CD4-positive, alpha-beta T cell treated with Interleukin-6 for 4 hours (primary cell): ENCODE results near the gene NARF.

Experiments
- DNase-seq: peaks from one replicate; pipeline ENCODE4 v3.0.0-alpha.2; 2020; ENCODE audit warnings: mixed read lengths

Gene NARF

DNA sequence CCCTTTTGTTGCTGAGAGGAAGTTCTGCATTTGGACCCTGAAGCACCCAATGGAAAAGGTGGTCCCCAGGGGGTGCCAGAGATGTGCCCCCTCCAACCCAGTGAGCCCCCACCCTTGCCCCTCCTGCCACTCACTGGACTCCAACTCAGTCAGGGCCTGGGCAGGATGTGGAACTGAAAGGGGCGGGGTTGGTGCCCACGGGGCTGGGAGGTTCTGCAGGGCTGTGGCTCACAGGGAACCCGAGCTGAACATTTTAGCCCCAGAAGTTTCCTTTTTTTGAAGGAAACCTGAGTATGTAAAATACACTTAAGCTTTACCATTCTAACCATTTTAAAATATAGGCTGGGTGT lies 24.4 kb upstream of the NARF start:
- peak; percentile 57 for DNase-seq

DNA sequence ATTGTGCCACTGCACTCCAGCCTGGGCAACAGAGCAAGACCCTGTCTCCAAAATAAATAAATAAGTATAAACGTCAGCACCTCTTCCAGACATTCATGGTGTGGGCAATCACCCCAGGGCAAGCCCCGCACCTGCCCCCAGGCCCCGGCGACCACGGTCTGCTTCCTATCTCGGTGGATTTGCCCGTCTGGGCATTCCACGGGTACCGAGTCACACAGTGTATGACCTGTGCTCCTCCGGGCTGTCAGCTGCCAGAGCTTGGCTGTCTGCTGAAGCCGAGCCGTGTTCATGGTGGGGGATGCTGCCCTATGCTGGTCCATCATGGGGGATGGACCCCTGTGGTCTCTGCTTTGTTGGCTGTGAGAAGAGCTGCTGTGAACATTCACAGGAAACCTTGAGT lies 23.4 kb upstream of the NARF start:
- DNase-seq = no peak

DNA sequence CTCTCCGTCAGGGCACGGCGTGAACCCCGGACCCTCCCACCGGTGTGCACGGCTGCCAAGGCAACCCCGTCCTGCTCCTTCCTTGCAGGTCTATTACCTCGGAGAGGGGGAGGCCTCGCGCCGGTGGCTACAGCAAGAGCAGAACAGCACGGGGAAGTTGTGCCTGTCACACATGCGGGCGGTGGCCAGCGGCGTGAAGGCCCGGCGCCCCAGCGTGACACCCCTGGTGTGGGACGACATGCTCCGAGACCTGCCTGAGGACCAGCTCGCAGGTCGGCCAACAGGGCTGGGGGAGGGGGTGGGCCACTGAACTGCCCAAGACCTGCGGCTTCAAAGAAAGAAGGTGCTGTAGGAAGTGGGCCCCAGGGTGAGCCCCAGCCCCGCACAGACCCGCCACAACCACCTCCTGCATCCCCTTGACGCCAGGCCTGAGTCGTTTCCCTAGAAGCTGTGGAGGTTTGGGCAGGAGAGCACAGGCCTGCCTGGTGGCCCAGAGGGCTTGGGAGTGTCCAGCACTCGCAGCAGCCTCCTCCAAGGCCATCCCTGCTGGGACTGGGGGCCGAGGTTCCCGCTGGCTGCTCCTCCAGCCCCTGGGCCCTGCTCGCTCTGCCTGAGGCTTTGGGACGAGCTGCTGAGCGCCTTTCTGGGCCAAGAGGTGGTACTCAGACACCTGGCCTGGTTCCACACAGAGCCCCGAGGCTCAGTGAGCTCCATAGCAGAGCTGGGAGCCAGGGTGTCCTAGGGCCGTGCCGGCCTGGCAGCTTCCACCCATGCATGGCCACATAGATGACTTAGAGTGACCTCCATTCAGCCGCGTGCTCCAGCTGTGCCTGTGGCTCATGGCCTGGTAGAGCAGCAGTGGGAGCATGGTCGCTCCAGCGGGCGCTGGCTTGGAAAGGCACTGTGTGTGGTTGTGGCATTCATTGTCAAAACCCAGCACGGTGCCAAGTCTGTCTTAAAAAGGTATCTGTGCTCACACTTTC lies 22.6 kb upstream of the NARF start:
- no peak for DNase-seq

DNA sequence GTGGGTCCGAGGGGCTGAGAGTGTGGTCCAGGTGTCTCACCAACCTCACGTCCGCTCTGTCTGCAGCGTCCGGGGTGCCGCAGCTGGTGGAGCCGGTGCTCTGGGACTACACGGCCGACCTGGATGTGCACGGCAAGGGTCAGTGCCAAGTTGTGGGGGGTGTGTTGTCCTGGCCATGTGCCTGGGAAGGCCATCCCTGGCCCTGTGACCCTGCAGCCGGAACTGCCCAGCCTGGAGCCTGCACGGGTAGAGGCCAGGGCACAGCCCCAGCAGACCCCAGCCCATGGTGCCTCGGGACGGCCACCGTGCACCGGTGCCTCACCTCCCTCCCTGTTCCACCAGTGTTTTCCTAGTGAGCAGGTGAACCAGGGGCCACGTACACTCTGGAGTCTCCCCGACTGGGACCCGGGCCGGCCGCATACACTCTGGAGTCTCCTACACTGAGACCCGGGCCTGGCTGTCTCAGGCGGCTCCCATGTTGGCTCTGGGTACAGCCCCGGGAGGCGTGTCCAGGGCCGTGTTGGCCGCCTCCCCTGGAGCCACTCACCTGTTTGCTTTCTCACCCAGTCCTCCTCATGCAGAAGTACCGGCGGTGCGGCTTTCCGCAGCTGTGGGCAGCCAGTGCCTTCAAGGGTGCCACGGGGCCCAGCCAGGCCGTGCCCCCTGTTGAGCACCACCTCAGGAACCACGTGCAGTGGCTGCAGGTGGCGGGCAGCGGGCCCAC lies 21.8 kb upstream of the NARF start:
- no peak for DNase-seq

DNA sequence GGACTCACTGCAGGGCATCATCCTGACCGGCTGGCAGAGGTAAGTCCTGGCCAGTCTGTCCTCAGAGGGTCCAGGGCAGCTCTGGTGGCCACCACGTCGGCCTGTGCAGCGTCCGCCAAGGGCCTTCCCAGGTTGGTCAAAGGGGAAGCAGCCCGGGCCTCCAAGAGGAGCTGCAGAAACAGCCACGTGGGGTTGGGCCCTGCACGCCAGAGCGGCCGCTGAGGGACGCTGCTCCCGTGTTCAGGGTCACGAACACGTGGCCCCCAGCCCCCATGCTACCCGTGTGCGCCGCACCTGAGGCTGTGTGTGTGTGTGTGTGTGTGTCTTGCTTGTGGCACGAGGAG lies 21.2 kb upstream of the NARF start:
- no peak for DNase-seq

DNA sequence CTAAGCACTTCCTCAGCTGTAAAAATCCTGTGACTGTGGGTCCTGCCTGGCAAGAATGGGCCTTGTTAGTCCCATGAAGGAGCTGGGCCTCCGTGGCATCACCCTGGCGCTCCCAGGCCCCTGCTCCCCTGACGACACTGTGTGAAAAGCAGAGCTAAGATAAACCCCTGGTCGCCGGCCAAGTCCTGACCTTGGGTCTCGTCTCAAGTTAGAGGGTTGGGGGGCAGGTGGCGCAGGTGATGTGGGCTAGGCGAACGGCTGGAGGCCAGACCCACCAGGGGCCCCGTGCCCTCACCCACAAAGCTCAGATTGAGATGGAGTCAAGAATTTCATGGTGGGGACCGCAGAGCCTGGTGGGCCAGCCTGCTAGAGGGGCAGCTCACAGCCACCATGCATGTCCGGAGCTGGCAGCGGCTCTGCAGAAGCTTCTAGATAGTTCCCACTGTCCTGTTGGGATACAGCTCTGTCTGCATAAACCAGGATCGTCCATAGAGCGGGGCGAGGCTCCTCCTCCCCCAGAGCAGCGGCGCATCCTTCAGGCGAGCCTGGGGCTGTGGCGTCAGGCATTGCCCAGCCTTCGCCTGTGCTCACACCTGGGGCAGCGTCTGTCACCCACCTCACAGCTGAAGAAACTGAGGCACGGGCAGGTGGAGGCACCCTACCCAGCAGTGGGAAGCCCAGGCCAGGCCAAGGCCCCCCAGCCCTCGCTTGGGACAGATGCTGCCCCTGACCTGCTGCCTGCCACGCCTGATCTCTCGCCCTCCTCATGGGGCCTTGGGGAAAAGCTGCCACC lies 19.9 kb upstream of the NARF start:
- DNase-seq = no peak

DNA sequence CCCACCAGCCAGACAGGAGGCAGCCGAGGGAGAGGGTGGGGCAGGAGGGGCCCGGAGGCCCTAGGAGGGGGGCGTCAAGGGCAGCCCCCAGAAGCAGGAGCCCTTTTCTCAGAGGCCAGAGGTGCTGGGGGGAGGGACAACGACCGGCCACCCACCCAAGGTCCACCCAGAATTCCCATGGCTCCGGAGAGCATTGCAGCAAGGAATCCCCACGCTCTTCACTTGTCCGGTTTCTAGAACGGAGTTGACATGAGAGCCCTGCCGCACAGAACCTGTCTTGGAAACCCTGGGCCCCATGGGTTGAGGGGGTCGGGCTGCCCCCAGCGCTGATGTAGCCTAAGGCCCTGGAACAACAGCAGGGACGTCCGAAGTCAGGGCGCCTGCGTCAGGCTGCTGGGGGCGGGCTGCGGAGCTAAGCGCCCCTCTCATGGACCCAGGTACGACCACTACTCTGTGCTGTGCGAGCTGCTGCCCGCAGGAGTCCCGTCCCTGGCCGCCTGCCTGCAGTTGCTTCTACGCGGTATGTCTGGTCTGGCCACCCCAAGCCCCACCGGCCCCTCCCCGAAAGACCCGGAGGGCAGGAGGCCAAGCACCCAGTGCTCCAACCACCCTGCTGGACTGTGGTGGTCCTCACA lies 19.2 kb upstream of the NARF start:
- DNase-seq = no peak

DNA sequence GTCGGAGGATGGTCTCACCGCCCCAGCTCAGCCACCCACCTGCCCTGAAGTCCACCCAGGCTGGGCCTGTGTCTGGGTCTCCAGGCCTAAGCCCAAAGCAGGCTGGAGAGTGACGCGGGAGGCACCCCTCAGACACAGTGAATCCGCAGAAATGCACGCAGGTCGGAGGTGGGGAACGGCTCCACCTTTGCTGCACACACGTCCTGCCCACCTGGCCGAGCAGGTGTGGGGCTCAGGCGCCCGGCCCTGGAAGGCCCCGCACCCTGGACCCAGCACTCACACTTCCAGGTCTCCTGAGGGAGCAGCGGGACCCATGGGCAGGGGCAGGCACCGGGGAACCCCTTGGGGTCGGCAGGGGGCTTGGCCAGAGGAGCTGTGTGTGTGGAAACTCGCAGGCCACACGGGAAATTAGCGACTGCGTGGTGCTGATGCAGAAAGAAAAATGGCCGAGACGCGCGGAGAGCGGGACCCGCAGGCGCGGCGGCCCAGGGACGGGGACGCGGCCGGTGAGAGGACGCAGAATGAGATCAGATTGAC lies 18.6 kb upstream of the NARF start:
- DNase-seq = no peak

DNA sequence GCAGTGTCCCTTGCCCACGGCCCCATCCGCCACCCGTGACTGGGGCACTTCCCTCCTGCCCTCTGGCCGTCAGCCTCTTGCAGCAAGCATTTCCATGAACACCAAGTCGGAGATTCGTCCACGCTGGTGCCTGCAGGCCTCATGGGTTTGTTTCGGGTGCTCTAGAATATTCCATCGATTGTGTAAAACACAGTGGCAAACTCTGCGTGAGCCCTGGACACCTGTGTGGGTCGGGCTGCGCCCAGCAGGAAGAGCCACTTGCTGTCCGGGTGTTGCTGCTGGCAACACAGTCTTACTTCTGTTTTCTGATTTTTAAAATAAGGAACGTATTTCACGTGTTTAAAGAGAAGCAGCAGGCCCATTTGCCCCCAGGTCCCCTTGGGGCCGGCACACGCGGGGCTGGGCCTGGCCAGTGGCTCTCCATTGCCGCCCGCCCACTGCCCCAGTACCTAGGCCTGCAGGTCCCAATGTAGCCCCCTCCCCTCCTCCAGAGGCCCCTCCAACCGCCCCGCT lies 18.0 kb upstream of the NARF start:
- DNase-seq = no peak

DNA sequence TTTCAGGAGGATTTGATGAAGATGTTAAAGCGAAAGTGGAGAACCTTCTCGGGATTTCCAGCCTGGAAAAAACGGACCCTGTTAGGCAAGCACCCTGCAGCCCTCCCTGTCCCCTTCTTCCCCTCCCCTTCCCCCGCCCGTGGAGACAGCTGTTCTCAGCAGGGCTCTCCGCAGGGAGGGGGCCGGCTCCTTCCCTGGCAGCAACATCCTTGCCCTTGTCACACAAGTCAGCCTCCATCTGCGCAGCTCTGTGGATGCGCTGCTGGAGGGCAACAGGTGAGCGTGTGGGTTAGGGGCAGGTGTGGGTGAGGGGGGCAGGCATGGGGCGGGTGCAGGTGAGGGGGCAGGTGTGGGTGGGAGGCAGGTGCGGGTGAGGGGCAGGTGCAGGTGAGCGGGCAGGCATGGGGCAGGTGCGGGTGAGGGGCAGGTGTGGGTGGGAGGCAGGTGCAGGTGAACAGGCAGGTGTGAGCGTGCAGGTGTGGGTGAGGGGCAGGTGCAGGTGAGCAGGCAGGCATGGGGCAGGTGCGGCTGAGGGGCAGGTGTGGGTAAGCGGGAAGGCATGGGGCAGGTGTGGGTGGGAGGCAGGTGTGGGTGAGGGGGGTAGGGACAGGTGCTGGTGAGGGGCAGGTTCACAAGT lies 17.4 kb upstream of the NARF start:
- DNase-seq = no peak

DNA sequence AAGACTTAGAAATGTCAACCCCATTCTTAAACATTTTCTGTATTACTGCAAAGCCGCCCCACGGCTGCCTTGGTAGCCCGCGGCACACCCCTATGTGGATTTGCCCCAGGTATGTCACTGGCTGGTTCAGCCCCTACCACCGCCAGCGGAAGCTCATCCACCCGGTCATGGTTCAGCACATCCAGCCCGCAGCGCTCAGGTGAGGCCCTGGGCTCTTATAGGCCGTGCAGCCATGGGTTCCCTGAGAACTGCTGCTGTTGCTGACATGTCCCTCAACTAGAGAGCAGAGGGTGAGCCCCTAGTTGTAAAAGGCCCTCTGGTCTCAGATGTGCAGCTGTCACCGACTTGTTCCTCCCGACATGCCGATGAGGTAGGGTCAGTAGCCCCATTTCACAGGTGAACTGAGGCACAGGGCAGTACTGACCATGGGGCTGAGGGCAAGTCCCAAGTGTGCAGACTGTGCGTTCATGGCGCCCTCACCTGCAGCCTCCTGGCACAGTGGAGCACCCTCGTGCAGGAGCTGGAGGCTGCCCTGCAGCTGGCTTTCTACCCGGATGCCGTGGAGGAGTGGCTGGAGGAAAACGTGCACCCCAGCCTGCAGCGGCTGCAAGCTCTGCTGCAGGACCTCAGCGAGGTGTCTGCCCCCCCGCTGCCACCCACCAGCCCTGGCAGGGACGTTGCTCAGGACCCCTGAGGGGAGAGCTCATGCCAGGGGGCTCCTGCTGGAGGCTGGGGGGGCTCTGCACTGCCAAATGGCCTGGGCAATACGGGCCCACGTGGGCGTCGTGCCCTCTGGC lies 16.7 kb upstream of the NARF start:
- DNase-seq = no peak

DNA sequence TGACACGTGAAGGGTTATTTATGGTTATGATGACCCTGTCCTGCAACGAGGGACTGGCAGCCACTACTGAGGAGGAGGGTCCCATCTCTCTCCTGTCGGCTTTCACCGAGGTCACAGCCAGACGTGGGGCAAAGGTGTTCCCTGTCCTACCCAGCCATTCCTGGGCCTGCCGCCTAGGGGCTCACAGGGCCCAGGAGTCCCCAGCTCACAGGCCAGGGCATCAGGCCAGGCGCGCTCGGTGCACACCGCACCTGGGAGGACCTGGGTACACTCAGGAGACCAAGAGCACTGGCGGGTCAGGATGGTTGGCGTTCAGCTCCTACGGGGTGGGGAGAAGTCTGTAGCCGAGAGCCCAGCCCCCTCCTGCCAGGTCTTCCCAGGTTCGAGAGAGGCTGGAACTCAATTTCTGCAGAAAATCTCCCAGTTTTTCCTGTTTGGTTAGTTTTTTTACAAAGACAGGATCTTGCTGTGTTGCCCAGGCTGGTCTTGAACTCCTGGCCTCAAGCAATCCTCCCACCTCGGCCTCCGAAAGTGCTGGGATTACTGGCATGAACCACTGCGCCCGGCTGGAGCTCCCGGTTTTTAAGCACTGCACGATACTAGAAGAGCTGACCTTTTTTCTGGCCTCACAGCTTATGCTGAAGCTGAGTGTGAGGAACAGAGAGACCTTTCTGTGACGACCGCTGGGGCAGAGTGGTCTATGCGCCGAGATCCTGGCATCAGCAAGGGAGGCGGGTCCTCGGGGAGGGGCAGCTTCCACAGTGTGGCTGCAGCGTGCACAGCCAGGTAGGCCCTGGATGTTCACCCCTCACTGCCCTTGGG lies 15.7 kb upstream of the NARF start:
- no peak for DNase-seq

DNA sequence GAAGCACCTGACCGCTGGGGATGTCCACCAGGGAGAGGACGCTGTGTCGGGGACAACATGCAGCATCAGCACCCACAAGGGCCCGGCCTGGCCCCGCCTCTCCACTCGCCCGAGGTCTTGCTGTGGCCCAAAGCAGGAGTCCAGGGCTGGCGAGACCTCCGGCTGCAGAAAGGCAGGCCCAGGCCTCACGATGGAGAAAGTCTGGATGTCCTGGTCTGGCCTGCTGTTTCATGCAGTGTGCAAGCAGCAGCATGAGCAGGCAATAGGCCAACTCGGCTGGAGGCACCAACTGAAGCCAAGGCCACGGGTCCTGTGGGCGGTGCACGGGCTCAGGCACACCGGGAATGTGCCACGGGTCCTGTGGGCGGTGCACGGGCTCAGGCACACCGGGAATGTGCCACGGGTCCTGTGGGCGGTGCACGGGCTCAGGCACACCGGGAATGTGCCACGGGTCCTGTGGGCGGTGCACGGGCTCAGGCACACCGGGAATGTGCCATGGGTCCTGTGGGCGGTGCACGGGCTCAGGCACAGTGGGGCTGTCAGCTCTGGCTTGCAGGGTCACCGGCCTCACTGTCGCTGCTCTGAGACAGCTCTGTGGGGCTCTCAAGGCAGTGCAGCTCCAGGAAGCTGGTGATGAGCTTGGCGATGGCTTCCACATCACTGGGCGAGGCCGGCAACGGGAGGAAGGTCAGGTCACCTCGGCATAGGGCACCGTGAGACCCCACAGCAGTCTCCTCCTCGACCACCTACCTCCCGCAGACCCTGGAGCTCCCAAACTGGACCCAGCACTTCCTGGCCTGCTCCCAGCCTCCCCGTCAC lies 14.9 kb upstream of the NARF start:
- no peak for DNase-seq

DNA sequence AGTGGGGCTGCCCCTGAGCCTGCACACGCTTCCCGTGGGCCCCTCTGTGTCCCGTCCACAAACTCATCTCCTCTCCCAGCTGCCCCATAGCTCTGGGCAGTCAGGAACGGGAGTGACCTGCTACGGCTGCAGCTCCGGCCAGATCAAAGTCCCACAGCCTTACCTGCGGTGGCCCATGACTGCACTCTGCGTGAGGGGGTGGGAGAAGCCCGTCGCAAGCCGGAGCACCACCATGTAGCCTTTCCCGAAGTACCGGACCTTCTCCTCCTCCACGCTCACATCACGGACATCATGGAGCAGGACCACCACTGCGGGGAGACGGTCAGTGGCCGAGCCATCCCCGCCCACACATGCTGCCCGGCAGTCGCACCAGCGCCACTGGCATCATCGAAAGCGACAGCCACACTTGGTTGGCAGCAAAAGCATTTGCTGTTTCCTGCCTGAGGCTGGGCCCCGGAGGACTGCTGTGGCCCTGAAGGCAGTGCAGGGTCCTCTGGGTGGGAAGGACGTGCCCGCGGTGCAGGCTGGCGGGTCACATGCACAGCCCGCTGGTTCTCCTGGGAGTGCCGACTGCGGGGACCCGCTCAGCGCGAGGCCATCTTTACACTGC lies 14.2 kb upstream of the NARF start:
- no peak for DNase-seq

DNA sequence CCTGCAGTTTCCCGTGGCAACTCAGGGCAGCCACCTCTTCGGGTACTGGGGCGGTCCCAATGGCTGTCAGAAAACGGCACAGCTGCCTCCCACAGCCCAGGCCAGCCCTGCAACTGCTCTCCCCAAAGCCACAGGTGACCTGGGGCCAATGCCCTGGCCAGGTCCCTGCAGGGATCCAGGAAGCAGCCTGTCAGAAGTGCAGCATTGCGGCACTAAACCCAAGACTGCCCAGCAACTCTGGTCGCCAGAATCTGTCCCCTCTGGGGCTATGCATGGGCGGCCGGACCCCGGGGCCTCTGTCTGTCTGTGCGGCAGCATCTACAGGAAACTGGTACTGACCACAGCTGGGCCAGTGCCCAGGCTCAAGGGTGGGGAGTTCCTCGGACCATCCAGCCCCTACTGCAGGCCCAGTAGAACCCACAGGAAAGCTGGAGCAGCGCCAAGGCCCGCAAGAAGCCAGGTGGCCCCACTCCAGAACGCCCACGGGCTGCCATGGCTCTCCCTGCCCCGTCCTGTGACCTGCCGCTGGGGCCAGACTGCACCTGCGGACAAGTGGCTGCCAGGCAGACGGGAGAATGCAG lies 13.5 kb upstream of the NARF start:
- no peak for DNase-seq

DNA sequence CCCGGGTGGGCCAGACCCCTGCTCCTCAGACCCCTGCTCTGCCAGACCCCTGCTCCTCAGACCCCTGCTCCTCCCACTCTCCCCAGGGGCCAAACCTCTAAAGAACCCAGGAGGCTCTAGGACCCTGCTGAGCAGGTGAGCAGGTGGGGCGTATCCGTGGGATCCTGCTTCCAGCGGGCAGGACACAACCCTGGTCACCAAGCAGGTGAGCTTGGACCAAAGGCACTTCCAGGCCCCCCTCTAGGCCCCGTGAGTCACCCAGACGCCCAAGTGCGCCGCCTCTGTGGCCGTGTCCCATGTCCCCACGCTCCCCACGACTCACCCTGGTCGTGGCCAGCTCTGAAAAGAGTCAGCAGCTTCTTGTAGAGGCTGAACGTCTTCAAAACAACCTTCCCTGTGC lies 13.0 kb upstream of the NARF start:
- no peak for DNase-seq

DNA sequence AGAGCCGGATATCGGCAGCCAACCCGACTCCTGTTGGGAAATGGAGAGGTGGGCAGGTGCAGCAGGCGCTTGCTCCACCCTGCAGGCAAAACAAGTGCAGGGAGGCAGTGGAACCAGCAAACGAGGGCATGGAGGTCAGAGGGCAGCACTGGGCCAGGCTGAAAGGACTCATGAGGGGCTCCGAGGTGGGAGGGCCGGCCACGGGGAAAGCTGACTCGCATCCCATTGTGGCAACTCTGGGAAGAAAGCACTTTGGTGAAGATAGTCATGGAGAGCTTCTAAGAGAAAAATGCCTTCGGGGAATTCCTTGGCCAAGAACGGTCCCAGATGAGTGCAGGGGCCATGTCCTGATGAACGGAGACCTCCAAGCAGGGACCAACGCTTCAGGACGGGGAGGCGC lies 12.4 kb upstream of the NARF start:
- no peak for DNase-seq

DNA sequence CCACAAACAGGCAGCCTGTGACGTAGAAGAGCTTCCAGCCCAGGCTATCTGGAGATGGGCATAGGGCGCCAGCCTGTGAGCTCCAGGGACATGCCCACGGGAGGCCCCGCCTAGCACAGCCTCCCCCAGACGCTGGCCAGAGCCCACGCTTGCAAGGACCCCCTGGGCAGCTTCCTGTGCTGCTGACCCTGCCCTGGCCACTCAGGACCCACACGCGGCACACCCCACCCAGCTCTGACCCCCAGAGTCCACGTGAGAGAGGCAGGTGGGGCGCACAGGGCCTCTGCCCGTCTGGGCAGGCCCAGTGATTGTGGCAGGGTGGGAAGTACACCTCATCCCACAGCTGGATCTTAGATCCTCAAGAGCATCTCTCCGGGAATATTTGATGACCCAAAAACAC lies 11.9 kb upstream of the NARF start:
- no peak for DNase-seq

DNA sequence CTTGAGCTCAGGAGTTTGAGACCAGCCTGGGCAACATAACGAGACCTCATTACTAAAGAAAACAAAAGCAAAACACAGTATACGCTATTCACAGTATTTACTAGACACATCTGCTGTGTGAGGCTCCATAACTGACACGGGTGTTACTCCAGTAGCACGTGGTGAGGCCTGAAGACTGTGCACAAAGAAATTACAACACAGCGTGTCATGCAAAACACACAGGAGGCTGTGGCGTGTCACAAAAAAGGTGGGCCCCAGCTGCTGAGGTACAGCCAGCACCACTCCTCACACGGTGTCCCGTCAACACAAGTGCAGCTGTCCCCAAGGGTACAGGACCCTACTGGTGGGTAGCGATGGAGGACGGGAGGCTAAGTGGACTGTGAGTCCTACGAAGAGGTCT lies 10.7 kb upstream of the NARF start:
- no peak for DNase-seq
